GM18499 (cell line): ENCODE results near the gene KAZN.

Experiments used
- ATAC-seq: cut with Tn5 transposase; IDR thresholded peaks from one replicate; pipeline ENCODE4 v1.9.1; 2021; ENCODE audit warnings: moderate number of reproducible peaks; ENCODE audit not compliant: insufficient read depth, unreplicated experiment

The KAZN gene

GRCh38 chr1:14810595-14811361 lies 212.3 kb downstream of the KAZN start:
- ATAC-seq: no peak

- no peak for ATAC-seq
Observed at GRCh38 chr1:14811573-14811972, 213.1 kb downstream of the KAZN start.

GRCh38 chr1:14812189-14812588 lies 213.7 kb downstream of the KAZN start:
- ATAC-seq: no peak

GRCh38 chr1:14815175-14815877 lies 216.8 kb downstream of the KAZN start:
- ATAC-seq: no peak

- no peak for ATAC-seq
Observed at GRCh38 chr1:14817223-14818170, 219.0 kb downstream of the KAZN start.

GRCh38 chr1:14820295-14821085 lies 222.0 kb downstream of the KAZN start:
- ATAC-seq: no peak

- ATAC-seq: no peak
Observed at GRCh38 chr1:14822493-14822892, 224.0 kb downstream of the KAZN start.

- no peak for ATAC-seq
Observed at GRCh38 chr1:14822996-14823395, 224.5 kb downstream of the KAZN start.

- ATAC-seq: no peak
Observed at GRCh38 chr1:14824314-14824915, 225.9 kb downstream of the KAZN start.

- ATAC-seq: no peak
Observed at GRCh38 chr1:14825396-14825795, 226.9 kb downstream of the KAZN start.

GRCh38 chr1:14826172-14826636 lies 227.7 kb downstream of the KAZN start:
- no peak for ATAC-seq

- no peak for ATAC-seq
Observed at GRCh38 chr1:14826731-14827326, 228.3 kb downstream of the KAZN start.

- no peak for ATAC-seq
Observed at GRCh38 chr1:14827870-14828269, 229.4 kb downstream of the KAZN start.

- no peak for ATAC-seq
Observed at GRCh38 chr1:14828665-14829064, 230.2 kb downstream of the KAZN start.

GRCh38 chr1:14835725-14836124 lies 237.2 kb downstream of the KAZN start:
- ATAC-seq: no peak

GRCh38 chr1:14836426-14837140 lies 238.1 kb downstream of the KAZN start:
- ATAC-seq: no peak

GRCh38 chr1:14840374-14840773 lies 241.9 kb downstream of the KAZN start:
- no peak for ATAC-seq

- no peak for ATAC-seq
Observed at GRCh38 chr1:14841456-14841855, 243.0 kb downstream of the KAZN start.
